Anterior cingulate cortex (tissue), 58 donors: ENCODE results near the gene ROGDI.
A peak's percentile ranks its signal among the peaks of the same experiment; 100 is the strongest.

Source experiments
- DNase-seq, 58 donors: peaks; one replicate each; lab custom pipeline; 2025; lab: John Stamatoyannopoulos, UW

ROGDI gene

GRCh38 chr16:4814542-4815173 lies 12.2 kb upstream of the ROGDI start:
- DNase-seq: no peak

GRCh38 chr16:4814046-4814445 lies 11.6 kb upstream of the ROGDI start:
- no peak for DNase-seq

DNA sequence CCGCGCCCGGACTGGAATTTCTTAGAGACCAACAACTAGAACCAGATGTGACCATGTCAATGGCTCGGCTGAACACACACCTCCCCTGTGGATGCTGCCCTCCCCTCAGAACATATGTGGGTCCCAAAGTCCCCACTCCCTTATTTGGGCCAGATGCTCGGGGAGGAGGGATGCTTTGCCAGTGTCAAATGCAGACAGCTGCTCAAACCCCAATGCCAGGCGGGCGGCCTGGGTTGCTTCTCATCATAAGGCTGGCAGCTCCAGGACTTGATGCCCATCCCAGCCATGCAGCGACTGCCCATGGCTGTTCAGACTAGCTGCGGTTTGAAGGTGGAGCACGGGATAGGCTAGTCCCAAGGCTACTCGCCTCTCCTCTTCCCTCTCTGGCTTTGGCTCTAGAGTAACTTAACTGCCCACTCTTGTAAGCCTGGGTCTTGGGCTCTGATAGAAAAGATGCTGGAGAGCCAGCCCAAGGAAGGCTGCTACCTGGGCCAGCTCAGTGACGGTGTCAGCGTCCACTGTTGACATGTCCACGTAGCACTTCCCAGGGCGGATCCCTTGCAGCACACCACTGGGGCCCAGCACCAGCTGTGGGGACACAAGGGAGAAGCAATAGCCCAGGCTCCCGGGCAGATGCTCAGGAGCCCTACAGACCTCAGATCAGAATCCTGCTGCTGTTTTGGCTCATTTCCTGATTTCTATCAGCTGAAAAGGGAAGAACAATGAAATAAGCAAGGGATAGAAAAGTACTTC lies 11.0 kb upstream of the ROGDI start:
- DNase-seq: no peak

- DNase-seq: no peak
Observed at GRCh38 chr16:4811773-4812172, 9.3 kb upstream of the ROGDI start.

DNA sequence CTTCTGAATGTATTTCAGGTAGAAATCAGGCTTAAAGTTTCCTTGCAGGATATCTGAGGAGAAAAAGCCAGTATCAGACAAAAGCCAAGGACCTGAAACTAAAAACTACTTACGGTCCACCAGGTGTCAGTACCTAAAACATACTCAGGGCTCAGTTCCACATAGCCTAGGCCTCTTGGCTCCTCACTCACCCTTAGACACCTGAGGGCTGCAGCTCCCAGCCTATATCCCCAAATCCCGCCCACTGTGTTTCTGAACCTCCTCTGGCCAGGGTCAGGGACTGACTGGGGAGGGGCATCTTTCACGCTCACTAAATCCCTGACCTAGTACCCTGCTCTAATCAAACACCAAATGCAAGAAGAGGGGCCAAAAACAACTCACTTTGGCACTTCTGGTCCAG lies 8.8 kb upstream of the ROGDI start:
- DNase-seq: no peak

- no peak for DNase-seq
Observed at GRCh38 chr16:4806280-4806679, 3.8 kb upstream of the ROGDI start.

DNA sequence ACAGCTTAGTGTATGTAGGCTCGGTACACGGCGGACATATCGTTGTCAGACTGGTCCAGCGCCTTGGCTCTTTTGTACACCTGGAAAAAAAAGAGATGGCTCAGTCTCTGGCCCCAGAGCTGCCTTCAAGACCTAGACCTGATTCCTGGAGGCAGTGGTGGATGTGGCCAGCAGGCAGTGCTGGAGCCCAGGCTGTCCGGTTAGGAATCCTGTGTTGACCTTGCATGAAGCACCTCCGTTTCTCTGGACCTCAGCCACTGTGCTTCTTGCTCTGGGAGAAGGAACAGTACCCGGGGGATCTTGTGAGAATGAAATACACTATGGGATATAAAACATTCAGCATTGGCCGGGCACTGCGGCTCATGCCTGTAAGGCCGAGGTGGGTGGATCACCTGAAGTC lies 2.8 kb upstream of the ROGDI start:
- DNase-seq: no peak

- no peak for DNase-seq
Observed at GRCh38 chr16:4803898-4804762, 1.7 kb upstream of the ROGDI start.

GRCh38 chr16:4803401-4803844 lies 990 bp upstream of the ROGDI start:
- DNase-seq: no peak

DNA sequence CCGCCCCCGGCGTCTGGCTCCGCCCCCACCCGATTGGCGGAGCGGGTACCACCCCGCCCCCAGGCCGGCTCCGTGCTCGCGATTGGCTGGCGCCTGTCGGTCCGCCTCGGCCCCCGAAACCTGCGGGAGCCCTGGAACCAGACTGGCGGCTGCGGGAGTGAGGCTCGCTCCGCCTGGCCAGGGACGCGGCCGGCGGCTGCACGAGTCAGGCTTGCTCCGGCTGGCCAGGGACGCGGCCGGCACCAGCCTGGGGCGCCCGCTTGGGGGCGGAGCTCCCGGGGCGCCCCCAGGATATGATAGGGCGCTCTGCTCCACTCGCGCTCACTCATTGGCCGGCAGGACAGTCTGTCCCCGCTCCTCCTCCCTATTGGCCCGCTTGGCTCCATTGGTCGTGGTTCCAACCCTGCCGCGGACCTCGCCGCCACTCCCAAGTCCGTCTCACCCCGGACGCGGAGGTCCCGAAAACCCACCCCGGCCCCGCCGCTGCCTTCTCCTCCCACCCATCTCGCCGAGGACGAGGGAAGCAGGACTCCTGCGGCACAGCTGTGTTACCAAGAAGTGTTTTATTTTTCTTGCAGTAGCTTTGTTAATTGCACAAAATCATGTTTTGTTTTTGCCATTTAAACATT lies 340 bp upstream of the ROGDI start:
- DNase-seq: peak; percentile 78 to 99 (median 96)

- DNase-seq: peak in 3 of 58 donors; percentile 25 to 62 (median 52)
Observed at GRCh38 chr16:4801051-4801961, 1.1 kb downstream of the ROGDI start.

DNA sequence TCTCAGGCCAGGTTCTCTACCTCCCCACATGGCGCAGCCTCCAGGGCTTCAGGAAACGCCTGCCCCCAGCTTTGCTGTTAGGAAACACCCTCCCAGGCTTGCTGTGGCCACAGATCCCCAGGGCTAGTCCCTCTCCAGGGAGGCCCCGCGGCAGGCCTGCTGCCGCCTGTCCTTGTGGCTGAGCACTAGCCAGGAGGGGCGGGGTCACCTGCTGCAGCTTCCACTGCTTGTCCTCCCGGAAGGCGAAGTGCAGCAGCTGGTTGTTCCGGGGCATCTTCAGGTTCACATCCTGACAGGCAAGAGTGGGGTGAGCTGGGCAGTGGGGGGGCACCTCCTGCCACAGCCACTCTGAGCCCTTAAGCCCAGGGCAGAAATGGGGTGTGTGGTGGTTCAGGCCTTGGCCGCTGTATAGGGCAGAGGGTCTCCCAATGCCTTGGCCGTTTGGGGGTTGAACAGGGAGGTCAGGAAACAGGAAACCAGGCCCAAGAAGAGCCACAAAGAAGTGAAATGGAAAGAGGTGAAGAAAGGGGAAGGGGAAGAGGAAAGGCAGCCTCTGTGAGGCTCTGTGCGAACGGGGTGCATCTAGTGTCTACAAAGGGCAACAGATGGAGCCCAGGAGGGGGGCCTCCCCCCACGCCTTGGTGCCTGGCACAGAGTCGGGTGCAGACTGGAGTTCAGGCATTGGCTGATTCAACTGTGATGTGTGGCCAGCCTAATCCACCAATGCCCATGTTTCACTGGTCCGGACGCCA lies 2.0 kb downstream of the ROGDI start:
- peak in 54 of 58 donors; percentile 8 to 90 (median 69) for DNase-seq

DNA sequence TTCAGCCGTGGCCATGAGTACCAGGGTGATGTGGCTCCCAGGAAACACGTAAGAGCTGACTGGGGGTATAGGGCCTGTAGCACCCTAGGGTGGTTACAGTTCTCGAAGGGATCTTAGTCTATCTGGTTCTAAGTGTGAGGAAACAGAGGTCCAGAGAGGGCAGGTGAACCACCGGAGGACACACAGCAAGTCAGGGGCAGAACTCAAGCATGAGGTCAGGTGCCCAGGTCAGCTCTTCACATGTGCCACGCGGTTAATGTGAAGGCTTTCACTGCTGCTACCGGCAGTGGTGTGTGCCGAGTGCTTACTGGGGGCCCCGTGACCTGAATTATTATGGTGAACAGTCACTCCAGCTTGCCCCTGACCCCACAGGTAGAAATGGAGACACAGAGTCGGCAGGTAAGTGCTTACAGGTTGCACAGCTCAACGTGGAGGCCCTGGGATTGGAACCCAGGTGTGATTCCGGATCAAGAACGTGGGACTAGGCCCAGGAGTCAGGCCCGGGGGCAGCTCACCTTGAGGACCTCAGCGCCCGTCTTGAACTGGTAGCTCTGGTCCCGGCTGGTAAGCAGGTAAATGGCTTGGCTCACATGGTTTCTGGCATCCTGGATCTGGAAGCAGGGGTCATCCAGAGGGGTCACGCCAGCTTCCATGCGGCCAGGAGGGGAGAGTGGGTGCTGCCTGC lies 3.1 kb downstream of the ROGDI start:
- no peak for DNase-seq

GRCh38 chr16:4798456-4798855 lies 4.0 kb downstream of the ROGDI start:
- no peak for DNase-seq

- no peak for DNase-seq
Observed at GRCh38 chr16:4797805-4798252, 4.6 kb downstream of the ROGDI start.

DNA sequence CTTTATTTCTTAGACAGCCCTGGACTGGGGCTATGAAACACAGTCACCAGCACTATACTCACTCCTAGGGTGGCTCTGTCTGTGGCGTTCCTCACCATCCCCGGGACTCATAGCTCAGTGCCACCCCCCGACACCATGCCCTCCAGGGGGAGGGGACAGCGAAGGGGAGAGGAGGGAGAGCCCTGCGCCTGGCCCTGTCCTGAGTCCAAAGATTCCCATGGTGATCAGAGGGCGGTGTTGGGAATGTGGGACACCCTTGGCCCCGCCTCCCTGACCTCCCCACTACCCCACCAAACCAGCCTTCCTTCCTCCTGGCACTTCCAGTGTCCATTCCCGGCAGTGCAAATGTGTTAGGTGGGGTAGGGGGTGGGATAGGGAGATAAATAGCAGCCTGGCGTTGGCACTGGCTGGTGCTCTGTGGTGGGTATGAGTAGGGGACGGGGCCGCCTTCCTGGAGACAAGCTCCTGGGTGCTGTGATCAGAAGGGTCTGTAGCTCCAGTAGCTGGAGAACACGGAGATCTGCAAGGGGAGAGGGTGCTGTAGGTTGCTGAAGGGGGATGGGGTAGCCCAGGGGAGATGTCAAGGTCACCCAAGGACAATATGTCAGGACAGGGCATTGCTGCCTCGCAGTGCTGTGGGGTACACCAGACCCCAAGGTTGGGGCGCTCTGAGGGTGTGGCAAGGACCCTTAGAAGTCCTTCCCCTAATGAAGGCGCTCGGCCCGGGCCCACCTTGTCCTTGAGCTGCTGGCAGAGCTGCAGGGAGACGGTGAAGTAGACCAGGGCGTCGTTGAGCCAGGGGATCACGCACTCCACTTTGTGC lies 5.2 kb downstream of the ROGDI start:
- no peak for DNase-seq

GRCh38 chr16:4795828-4796572 lies 6.4 kb downstream of the ROGDI start:
- no peak for DNase-seq
